ENCODE results near the gene MBP. TPM values are rescaled to one million over a fixed set of nuclear protein-coding genes. Genes with fewer than 3 reads are reported as not detected.
"Not testable (repeated sequence)": the region's sequence is repeated elsewhere in the genome, so short reads cannot be mapped to it uniquely, and the experiment has no call there.

The MBP gene
- polyA plus RNA-seq, 3 donors from 2014 or later, result 187 to 403 (median 297) TPM

DNA sequence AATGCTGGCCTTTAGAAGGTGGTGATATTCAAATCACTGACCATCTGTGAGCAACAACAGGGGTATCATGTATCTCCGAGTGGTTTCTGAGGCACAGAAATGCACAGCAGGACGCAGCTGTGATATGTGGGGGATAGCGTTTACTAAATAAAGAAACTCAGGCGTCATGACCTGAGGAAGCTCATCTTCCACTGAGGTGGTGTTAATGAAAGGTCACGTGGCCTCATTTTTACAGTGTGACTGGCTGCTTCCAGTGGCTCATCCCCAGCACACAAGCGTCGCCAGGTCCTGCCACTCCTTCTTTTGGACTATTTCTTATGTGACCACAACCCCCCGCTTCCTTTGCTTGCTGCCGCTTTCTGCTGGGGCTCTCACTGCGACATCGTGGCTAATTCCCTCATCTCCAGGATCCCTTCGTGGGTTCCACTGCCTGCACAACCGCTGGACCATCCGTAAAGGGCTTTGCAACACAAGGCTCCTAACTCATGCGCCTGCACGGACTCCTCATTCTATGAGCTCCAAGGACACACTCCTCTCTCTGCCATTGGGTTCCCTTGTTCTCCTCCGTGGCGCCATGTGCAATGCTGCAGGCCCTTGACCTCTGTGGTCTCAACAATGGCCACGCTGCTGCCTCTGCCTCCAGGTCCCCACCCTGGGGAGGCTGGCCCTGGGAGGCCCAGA is 109.3 kb downstream of the MBP start:
- peaks cover 0 to 38% (median 17%) of the 10 kb centered on the region in 3 donors for H3K27me3 Mint-ChIP-seq (ENCODE audit: low read depth in 3 of 3)
- peaks cover 0 to 23% (median 10%) of the 10 kb centered on the region in 3 donors for H3K36me3 Mint-ChIP-seq
- no peaks in the 10 kb centered on the region for H3K9me3 Mint-ChIP-seq
- peak overlapping the region; percentile 66 to 91 (median 84) for H3K27ac Mint-ChIP-seq
- peak overlapping the region; percentile 44 to 72 (median 61) for H3K4me3 Mint-ChIP-seq
- peaks cover 82 to 83% of the 10 kb centered on the region in 2 donors for H3K4me1 Mint-ChIP-seq
- DNase-seq, result peak; percentile 26 to 34 (median 31)

DNA sequence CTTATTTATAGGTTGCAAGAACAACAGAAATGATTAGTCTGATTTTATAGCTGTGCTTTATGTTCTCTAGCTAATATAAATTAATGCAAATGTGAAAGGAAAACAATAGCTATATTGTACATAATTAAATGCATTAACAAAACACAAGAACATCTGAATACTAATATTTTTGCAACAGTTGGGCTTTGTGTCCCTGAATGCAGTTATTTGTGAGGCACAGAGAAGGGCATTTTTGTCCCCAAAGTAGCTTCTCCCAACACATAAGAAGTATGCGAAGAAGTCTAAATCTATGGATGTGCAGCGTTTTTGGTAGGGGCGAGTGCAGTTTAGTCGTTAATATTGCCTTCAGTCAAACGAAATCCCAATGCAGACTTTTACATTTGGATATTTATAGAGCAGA is 110.0 kb downstream of the MBP start:
- Mint-ChIP-seq H3K27ac (peak overlapping the region; percentile 47 to 91 (median 80)), H3K27me3 (ENCODE audit: low read depth in 3 of 3) (peaks cover 0 to 39% (median 23%) of the 10 kb centered on the region in 3 donors), H3K36me3 (peaks cover 0 to 27% (median 15%) of the 10 kb centered on the region in 3 donors), H3K4me1 (peaks cover 88 to 89% of the 10 kb centered on the region in 2 donors), H3K9me3 (no peaks in the 10 kb centered on the region), H3K4me3 (peak overlapping the region in 3 of 5 donors; percentile 18 to 72 (median 61))
- no peak for DNase-seq

DNA sequence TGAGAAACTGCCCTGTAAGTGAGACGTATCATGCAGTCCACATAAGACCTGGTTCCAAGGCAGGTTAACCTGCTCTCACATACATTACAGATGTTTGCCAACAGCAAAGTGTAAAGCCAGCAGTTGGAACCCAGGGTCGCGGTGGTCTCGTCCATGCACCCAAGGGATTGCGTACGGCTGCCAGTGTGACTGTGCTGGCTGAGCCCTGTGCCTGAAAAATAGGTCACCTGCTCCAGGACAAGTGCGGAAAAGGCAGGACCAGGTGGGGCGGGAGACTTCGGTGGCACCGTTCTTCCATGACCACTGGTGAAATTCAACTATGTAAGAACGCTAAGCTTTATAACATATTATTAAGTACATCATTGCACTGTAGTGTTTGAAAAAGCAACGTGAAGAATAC is 110.5 kb downstream of the MBP start:
- peaks cover 85 to 89% of the 10 kb centered on the region in 2 donors for H3K4me1 Mint-ChIP-seq
- H3K9me3 Mint-ChIP-seq, result no peaks in the 10 kb centered on the region
- peak overlapping the region in 4 of 5 donors; percentile 8 to 82 (median 38) for H3K4me3 Mint-ChIP-seq
- H3K36me3 Mint-ChIP-seq, result peaks cover 0 to 28% (median 15%) of the 10 kb centered on the region in 3 donors
- H3K27me3 Mint-ChIP-seq (ENCODE audit: low read depth in 3 of 3), result peaks cover 0 to 36% (median 23%) of the 10 kb centered on the region in 3 donors
- H3K27ac Mint-ChIP-seq, result peak overlapping the region; percentile 38 to 88 (median 80)
- no peak for DNase-seq

DNA sequence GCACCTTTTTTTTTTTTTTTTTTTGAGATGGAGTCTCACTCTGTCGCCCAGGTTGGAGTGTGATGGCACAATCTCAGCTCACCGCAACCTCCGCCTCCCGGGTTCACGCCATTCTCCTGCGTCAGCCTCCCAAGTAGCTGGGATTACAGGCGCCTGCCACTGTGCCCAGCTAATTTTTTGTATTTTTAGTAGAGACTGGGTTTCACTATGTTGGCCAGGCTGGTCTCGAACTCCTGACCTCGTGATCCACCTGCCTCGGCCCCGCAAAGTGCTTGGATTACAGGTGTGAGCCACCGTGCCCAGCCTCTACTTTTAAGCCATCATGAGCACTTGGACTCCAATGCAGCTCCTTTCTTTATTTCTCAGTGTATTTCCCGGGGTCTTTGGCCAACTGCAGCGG is 111.1 kb downstream of the MBP start:
- Mint-ChIP-seq H3K4me3 (peak overlapping the region; percentile 8 to 82 (median 58)), H3K36me3 (peaks cover 0 to 33% (median 15%) of the 10 kb centered on the region in 3 donors), H3K27me3 (ENCODE audit: low read depth in 3 of 3) (peaks cover 0 to 36% (median 25%) of the 10 kb centered on the region in 3 donors), H3K4me1 (peaks cover 85 to 89% of the 10 kb centered on the region in 2 donors), H3K27ac (peak overlapping the region; percentile 38 to 88 (median 80))
- DNase-seq, H3K9me3 Mint-ChIP-seq: not testable (repeated sequence)

DNA sequence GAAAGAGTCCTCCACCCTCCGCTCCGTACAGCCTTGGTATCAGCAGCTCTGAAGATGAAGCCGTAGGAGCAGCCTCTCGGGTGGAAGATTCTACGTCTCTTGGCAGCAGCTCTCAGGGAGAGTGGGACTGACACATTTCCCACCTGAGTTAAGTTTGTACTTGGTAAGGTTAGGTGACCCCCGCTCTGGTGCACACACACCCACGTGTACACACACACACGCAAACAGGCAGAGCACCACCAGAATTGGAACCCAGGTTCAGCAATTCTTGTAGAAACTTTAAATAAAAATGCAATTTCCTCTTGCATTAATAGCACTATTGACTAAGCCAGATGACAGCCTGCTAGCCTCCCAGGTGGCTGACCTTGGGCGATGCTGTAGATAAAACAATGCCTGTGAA is 111.5 kb downstream of the MBP start:
- Mint-ChIP-seq H3K9me3 (no peaks in the 10 kb centered on the region), H3K4me1 (peaks cover 85 to 89% of the 10 kb centered on the region in 2 donors), H3K27ac (peak overlapping the region; percentile 80 to 88 (median 85)), H3K36me3 (peaks cover 4 to 37% (median 15%) of the 10 kb centered on the region in 3 donors), H3K4me3 (peak overlapping the region; percentile 51 to 82 (median 62)), H3K27me3 (ENCODE audit: low read depth in 3 of 3) (peaks cover 0 to 37% (median 25%) of the 10 kb centered on the region in 3 donors)
- no peak for DNase-seq

DNA sequence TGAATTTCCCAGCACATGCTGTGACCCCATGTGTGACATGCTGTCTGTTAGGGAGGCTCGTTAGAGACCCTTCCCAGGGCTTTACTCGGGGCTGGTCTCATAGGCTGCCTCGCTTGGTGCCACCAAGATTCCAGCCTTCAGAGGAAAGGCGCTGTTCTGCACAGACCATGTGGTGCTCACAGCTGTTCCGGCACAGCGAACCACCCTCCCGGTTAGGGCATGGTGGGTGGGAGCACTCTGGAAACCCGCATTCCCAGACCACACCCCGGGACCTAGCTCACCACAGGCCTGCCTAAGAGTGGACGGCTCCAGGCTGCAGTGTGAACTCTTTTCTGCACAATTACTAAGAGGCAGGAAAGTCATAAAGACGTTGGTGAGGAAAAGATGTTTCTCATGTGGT is 112.0 kb downstream of the MBP start:
- Mint-ChIP-seq H3K4me3 (peak overlapping the region; percentile 51 to 82 (median 62)), H3K27me3 (ENCODE audit: low read depth in 3 of 3) (peaks cover 0 to 39% (median 25%) of the 10 kb centered on the region in 3 donors), H3K4me1 (peaks cover 86 to 89% of the 10 kb centered on the region in 2 donors), H3K27ac (peak overlapping the region; percentile 80 to 88 (median 85)), H3K36me3 (peaks cover 4 to 37% (median 16%) of the 10 kb centered on the region in 3 donors), H3K9me3 (no peaks in the 10 kb centered on the region)
- no peak for DNase-seq

DNA sequence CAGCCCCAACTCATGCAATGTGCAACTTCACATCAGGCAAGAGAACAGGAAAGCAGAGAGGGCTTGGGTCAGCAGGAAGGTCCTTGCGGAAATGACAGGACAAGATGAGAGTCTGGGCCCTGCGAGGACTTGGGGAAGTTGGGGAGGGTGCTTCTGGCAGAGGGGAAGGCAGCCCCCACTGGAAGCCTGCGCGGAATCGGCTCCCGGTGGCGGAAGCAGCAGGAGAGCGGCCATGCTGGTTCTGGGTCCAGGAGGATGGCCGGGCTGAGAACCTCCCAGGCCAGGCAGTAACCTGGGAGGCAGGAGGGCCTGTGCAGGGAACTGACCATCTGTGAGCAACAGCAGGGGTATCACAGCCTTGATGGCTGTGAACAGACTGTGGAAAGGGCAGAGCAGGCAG is 112.9 kb downstream of the MBP start:
- Mint-ChIP-seq H3K4me1 (peaks cover 84 to 98% of the 10 kb centered on the region in 2 donors), H3K4me3 (peak overlapping the region; percentile 44 to 75 (median 56)), H3K27me3 (ENCODE audit: low read depth in 3 of 3) (peaks cover 0 to 42% (median 25%) of the 10 kb centered on the region in 3 donors), H3K27ac (peak overlapping the region; percentile 48 to 92 (median 80)), H3K36me3 (peaks cover 4 to 42% (median 21%) of the 10 kb centered on the region in 3 donors), H3K9me3 (no peaks in the 10 kb centered on the region)
- DNase-seq, result no peak

DNA sequence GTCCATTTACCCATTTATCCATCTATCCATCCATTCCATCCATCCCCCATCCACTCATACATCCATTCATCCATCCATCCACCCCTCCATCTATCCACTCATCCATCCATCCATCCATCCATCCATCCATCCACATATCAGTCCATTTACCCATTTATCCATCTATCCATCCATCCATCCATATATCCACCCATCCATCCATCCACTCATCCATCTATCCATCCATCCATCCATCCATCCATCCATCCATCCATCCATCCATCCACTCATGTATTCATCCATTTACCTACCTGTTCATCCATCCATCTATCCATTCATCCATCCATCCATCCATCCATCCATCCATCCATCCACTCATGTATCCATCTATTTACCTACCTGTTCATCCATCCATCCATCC is 113.9 kb downstream of the MBP start:
- peaks cover 0 to 40% (median 25%) of the 10 kb centered on the region in 3 donors for H3K27me3 Mint-ChIP-seq (ENCODE audit: low read depth in 3 of 3)
- H3K4me1 Mint-ChIP-seq, result peaks cover 80 to 99% of the 10 kb centered on the region in 2 donors
- peak overlapping the region in 3 of 5 donors; percentile 56 to 75 (median 63) for H3K4me3 Mint-ChIP-seq
- peak overlapping the region in 4 of 6 donors; percentile 65 to 92 (median 82) for H3K27ac Mint-ChIP-seq
- not testable (repeated sequence) for H3K9me3 Mint-ChIP-seq, DNase-seq
- H3K36me3 Mint-ChIP-seq, result peaks cover 4 to 42% (median 20%) of the 10 kb centered on the region in 3 donors

DNA sequence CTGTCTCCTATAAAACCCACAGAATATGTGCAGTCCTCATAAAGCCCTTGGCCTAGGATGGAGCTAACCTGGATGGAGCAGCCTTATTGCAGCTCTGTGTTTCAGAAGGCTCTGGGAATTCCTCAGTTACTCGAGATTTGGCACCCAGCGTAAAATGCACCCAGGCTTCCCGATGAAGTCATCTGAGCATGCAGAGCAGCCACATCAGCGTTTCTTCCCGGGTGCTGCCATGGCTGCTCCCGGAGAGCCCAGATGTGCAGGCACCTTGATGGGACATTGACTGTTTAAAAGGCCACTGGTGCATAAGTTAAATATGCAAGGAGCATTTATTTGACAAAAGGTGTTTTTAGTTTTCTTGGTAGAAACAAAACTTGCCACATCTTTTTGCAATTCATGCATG is 115.2 kb downstream of the MBP start:
- Mint-ChIP-seq H3K36me3 (peaks cover 4 to 46% (median 19%) of the 10 kb centered on the region in 3 donors), H3K9me3 (no peaks in the 10 kb centered on the region), H3K27ac (peak overlapping the region in 2 of 6 donors; percentile 5 to 40), H3K4me3 (no peak overlapping the region), H3K4me1 (peaks cover 80 to 99% of the 10 kb centered on the region in 2 donors), H3K27me3 (ENCODE audit: low read depth in 3 of 3) (peaks cover 0 to 36% (median 23%) of the 10 kb centered on the region in 3 donors)
- DNase-seq, result no peak

DNA sequence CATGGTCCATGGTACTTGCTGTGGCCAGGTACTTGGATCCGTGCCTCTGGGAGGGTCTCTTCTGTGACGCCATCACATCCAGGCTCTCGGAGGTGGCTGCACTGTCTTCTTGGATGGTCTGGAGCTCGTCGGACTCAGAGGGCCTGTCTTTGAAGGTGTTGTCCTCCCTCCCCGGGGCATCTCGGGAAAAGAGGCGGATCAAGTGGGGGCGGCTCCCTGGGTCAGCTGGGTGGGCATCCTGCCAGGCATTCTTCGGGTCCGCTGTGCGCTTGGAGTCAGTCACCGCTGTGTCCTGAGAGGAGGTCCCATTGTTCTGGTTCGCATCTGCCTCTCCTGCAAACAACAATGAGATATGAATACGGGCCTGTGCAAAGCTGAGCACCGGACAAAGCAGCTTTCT is 115.6 kb downstream of the MBP start:
- Mint-ChIP-seq H3K4me1 (peaks cover 80 to 99% of the 10 kb centered on the region in 2 donors), H3K27me3 (ENCODE audit: low read depth in 3 of 3) (peaks cover 0 to 36% (median 23%) of the 10 kb centered on the region in 3 donors), H3K27ac (peak overlapping the region in 3 of 6 donors; percentile 5 to 67 (median 40)), H3K36me3 (peaks cover 4 to 48% (median 22%) of the 10 kb centered on the region in 3 donors), H3K4me3 (no peak overlapping the region), H3K9me3 (no peaks in the 10 kb centered on the region)
- DNase-seq, result no peak

DNA sequence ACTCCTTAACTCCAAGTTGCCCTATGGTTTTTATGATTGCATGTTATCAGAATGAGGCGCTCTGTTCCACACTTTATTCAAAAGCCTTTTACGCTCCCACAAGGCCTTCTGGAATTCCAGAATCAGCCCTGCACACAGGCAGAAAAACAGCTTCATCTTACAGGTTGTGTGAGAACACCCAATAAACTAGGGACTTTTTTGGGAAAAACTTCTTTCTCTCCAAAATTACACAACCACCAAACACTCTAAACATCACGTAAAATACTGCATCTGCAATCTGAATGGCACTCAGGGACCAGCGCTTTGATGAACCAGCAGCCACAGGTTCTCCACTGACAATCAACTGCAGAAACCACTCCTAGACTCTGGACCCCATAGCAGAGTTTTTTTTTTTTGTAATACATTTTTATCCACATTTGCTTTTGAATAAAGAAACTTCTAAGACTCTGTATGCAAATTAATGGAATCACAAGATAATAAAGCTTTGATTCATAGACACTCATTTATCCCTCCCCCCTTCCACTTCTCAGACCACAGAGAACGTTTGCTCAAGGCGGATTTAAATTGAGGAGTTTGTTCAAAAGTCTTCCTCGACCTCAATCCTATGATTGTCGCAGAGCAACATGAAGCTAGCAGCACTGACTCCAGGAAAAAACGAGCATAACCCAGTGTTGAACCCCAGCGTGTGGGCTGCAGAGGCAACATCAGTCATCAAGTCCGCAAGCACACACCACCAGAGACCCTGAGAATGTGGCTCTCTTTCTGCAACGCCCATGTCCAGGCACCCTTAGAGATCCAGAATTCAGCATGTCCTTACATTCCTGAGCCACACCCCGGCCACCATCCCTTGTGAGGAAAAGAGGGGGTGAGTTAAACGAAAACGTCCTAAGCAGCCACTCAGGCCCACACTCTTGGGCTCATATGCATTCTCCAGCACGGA is 116.5 kb downstream of the MBP start:
- Mint-ChIP-seq H3K36me3 (peaks cover 4 to 54% (median 29%) of the 10 kb centered on the region in 3 donors), H3K4me3 (no peak overlapping the region), H3K27ac (peak overlapping the region; percentile 47 to 85 (median 69)), H3K4me1 (peaks cover 80 to 99% of the 10 kb centered on the region in 2 donors), H3K9me3 (no peaks in the 10 kb centered on the region), H3K27me3 (ENCODE audit: low read depth in 3 of 3) (peaks cover 0 to 37% (median 21%) of the 10 kb centered on the region in 3 donors)
- no peak for DNase-seq

DNA sequence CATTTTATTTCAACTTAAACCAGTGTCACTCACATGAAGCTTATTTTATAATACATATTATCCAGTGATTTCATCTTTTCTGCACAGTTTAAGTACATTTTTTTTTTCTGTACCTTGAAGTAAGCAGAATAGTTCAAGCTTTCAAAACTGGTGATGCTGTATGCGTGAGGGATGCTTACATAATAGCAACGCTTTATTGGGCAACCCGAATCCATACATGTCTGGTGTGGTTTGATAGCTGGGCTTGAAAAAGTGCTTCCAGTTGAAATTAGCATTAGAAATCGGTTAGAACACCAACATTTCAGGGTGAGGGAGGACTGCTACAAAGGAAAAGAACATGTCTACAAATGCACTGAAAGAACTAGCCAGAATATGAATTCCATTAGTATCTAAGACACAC is 117.4 kb downstream of the MBP start:
- peaks cover 4 to 59% (median 29%) of the 10 kb centered on the region in 3 donors for H3K36me3 Mint-ChIP-seq
- peaks cover 80 to 99% of the 10 kb centered on the region in 2 donors for H3K4me1 Mint-ChIP-seq

DNA sequence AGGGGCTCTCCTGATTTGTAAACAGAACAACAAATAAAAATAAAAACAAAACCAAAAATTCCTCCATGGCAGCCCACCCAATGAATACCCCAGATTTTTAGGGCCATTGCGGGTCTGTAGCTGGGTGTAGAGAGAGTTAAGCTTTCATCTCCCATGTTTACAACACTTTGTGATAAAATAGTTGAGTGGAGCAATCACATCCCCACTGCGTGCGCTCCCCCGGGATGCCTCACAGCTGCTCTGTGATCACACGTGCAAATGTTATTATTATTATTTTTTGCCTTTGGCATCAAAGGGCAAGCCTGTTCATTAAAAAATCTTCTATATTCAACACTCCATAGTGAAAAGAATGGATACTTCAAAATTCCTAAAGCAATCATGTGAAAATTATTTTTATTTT is 118.0 kb downstream of the MBP start:
- H3K27me3 Mint-ChIP-seq (ENCODE audit: low read depth in 3 of 3), result peaks cover 0 to 37% (median 17%) of the 10 kb centered on the region in 3 donors
- peaks cover 79 to 99% of the 10 kb centered on the region in 2 donors for H3K4me1 Mint-ChIP-seq
- H3K27ac Mint-ChIP-seq, result peak overlapping the region in 5 of 6 donors; percentile 29 to 77 (median 45)
- no peak for DNase-seq
- peaks cover 4 to 60% (median 33%) of the 10 kb centered on the region in 3 donors for H3K36me3 Mint-ChIP-seq
- H3K9me3 Mint-ChIP-seq, result no peaks in the 10 kb centered on the region
- H3K4me3 Mint-ChIP-seq, result no peak overlapping the region

More for the DNA sequence above, 117.4 kb downstream of the MBP start:
- H3K4me3 Mint-ChIP-seq, result no peak overlapping the region
- peak overlapping the region; percentile 29 to 85 (median 60) for H3K27ac Mint-ChIP-seq
- no peaks in the 10 kb centered on the region for H3K9me3 Mint-ChIP-seq
- DNase-seq, result no peak
- H3K27me3 Mint-ChIP-seq (ENCODE audit: low read depth in 3 of 3), result peaks cover 0 to 38% (median 18%) of the 10 kb centered on the region in 3 donors
